KMS-11 (cell line): Measurements from ENCODE around the gene PLAGL2.

Experiments used
- H2AFZ ChIP-seq: fragments of 200-600 bp; sonication (generic); 2 replicates; pipeline ENCODE4 v1.6.1; 2016; ENCODE audit warnings: antibody characterized with exemption, mixed run types, low read depth
- H3K27ac ChIP-seq: fragments of 200-600 bp; sonication (generic); 2 replicates; pipeline ENCODE4 v1.6.1; 2016; ENCODE audit warnings: mild to moderate bottlenecking, mixed run types
- H3K27me3 ChIP-seq: fragments of 200-600 bp; sonication (generic); 2 replicates; pipeline ENCODE4 v1.6.1; 2017; ENCODE audit warnings: mild to moderate bottlenecking, low read depth, mixed run types, moderate library complexity; ENCODE audit not compliant: insufficient read depth
- H3K36me3 ChIP-seq: fragments of 200-600 bp; sonication (generic); 2 replicates; pipeline ENCODE4 v1.6.1; 2017; ENCODE audit warnings: mild to moderate bottlenecking, mixed run types; ENCODE audit not compliant: insufficient read depth
- H3K4me1 ChIP-seq: fragments of 200-600 bp; sonication (generic); 2 replicates; pipeline ENCODE4 v1.6.1; 2016; ENCODE audit warnings: mild to moderate bottlenecking, low read depth, mixed run types; ENCODE audit not compliant: poor library complexity, severe bottlenecking
- H3K4me2 ChIP-seq: fragments of 200-600 bp; sonication (generic); 2 replicates; pipeline ENCODE4 v1.7.0; 2016; ENCODE audit warnings: mild to moderate bottlenecking, mixed run types
- H3K4me3 ChIP-seq: fragments of 200-600 bp; sonication (generic); IDR thresholded peaks from 2 replicates; pipeline ENCODE4 v1.6.1; 2017; ENCODE audit warnings: low read depth, low read length, mixed read lengths; ENCODE audit not compliant: insufficient read depth
- H3K79me2 ChIP-seq: fragments of 200-600 bp; sonication (generic); 2 replicates; pipeline ENCODE4 v1.6.1; 2016; ENCODE audit warnings: low read depth, mixed run types; ENCODE audit not compliant: insufficient read depth
- H3K9ac ChIP-seq: fragments of 200-600 bp; sonication (generic); 2 replicates; pipeline ENCODE4 v1.6.1; 2016; ENCODE audit warnings: mild to moderate bottlenecking, mixed run types
- H4K20me1 ChIP-seq: fragments of 200-600 bp; sonication (generic); 2 replicates; pipeline ENCODE4 v1.6.1; 2016; ENCODE audit warnings: mild to moderate bottlenecking, mixed run types; ENCODE audit not compliant: insufficient read depth
- TF ChIP-seq, protein P1 (sequence below): fragments of 200-600 bp; sonication (generic); conservative IDR thresholded peaks from 2 replicates; pipeline ENCODE4 v1.6.1; 2017; ENCODE audit warnings: low read depth, mild to moderate bottlenecking, antibody characterized with exemption, low read length, moderate library complexity, mixed read lengths

PLAGL2 gene

DNA sequence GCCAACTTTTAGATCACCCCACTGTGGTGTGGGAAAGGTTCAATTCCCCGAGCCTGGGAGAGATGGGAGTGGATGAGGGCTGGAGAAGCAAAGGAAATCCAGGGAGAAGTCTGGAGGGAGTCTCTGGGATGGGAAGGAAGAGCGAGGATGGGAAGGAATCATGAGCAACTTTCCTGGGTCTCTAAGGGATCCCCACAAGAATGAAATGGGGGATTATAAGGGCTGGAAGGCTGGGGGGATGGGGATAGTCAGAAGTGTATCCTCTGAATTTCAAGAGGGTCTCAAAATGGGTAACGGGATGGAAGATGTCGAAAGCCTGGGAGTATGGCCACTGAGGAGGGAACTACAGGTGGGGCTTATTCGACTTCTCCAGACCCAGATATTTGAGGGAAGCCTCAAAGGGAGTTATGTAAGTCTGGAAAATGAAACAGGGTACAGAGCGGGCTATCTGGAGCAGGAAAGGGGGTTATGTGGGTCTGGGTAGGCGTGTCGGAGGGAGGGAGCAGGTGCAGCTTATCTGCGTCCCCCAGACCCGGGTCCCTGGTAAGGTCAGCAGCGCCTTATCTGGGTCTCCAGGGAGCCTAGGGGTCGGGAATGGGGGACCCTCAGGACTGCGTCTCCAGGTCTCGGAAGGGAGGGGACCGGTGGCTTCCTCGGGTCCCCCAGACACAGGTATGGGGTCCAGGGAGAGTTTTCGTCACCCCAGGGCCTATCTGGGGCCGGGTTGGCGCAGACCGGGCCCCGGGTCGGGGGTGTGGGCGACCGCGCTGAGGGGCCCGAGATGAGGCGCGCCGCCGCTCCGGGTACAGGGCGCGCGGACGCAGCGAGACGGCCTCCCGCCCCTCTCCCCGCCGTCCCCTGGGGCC lies 550 bp downstream of the PLAGL2 start:
- H3K4me1 ChIP-seq, result peaks cover 49% of the 10 kb centered on the region
- peak overlapping the region; percentile 95 for H3K4me2 ChIP-seq
- no peaks in the 10 kb centered on the region for H3K36me3 ChIP-seq
- H3K4me3 ChIP-seq, result no peak overlapping the region
- H3K79me2 ChIP-seq, result peaks cover 77% of the 10 kb centered on the region
- peaks cover 6% of the 10 kb centered on the region; the same call in 1 of the 2 replicates for H4K20me1 ChIP-seq
- peak overlapping the region; percentile 95 for H3K9ac ChIP-seq
- no peaks in the 10 kb centered on the region for H3K27me3 ChIP-seq
- TF ChIP-seq, protein P1, sequence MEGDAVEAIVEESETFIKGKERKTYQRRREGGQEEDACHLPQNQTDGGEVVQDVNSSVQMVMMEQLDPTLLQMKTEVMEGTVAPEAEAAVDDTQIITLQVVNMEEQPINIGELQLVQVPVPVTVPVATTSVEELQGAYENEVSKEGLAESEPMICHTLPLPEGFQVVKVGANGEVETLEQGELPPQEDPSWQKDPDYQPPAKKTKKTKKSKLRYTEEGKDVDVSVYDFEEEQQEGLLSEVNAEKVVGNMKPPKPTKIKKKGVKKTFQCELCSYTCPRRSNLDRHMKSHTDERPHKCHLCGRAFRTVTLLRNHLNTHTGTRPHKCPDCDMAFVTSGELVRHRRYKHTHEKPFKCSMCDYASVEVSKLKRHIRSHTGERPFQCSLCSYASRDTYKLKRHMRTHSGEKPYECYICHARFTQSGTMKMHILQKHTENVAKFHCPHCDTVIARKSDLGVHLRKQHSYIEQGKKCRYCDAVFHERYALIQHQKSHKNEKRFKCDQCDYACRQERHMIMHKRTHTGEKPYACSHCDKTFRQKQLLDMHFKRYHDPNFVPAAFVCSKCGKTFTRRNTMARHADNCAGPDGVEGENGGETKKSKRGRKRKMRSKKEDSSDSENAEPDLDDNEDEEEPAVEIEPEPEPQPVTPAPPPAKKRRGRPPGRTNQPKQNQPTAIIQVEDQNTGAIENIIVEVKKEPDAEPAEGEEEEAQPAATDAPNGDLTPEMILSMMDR, result no peak
- H3K27ac ChIP-seq, result peak overlapping the region; percentile 42
- H2AFZ ChIP-seq, result peak overlapping the region; percentile 70

DNA sequence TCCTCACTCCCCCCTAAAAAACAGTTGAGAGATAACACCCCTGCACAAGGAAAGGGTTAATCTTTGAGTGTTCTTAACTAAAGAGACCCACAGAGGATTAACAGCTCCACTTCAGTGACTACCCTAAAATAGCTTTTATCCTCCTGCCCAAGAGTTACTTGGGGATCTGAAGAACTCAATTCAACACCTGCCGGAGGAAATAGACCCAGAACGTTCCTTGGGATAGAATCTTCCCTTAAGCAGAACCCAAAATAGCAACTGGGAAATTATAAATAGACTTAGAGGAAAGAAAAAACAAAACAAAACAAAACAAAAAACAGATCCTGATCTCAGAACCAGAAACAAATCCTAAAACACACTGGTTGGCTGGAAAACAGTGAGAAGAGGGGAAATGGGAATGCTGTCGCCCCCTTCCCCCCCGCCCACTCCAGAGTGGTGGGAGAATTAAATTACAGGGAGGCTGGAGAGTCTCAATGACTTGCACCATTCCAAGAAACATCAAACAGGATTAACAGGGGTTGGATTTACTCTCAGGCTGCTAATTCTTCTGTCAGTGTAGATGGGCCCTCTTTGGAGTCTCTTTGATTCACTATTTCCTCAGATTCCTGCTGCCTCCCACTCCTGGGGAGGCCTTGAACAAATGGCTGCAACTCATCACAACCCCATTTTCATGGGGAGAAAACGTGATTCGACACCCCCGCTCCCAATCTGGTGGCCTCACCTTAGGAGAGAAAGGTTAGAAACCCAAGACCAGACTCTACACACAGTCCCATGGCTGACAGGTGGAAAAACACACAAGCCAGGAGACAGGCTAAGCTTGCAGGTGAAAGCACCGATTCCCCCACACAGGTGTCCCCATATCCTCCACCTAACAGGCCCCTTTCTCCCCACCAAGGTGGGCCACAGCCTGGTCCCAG lies 1.4 kb downstream of the PLAGL2 start:
- no peaks in the 10 kb centered on the region for H3K27me3 ChIP-seq
- TF ChIP-seq, protein P1, result no peak
- peaks cover 7% of the 10 kb centered on the region; the same call in 1 of the 2 replicates for H3K36me3 ChIP-seq
- H4K20me1 ChIP-seq, result peaks cover 6% of the 10 kb centered on the region; the same call in 1 of the 2 replicates
- peaks cover 49% of the 10 kb centered on the region for H3K4me1 ChIP-seq
- no peak overlapping the region for H2AFZ ChIP-seq
- H3K9ac ChIP-seq, result peak overlapping the region; percentile 95; the same call in 1 of the 2 replicates
- peak overlapping the region; percentile 95 for H3K4me2 ChIP-seq
- H3K4me3 ChIP-seq, result no peak overlapping the region
- H3K79me2 ChIP-seq, result peaks cover 81% of the 10 kb centered on the region
- no peak overlapping the region for H3K27ac ChIP-seq

DNA sequence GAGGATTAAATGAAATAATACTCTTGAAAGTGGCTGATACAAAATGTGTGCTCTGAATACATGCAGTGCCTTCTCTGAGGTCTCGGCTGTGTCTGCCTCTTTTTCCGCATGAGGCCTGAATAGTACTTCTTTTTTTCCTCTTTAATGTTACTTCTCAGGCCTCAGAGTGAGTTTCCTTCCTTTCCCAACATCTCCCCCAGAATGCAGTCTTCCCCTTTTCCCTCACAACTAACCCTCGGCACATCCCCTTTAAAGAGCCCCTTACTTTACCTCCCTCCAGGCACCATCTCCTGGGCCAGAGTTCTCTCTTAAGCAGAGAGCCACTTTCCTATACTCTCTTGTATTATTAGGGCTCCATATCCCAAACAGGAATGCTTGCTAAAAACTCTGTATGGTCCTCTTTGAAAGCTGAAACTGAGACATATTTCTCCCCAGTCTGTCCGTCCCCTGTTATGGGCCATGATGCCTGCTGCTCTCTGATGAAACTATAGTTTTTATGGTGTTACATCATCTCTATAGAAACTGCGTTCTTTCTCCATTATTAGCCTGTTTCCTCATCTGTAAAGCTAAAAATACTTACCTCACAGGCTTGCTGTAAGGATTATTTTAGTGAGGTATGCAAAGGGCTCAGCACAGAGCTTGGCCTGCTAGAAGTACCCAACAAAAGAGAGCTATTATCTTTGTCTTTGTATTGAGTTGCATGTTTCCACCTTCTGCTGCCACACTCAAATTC lies 2.3 kb downstream of the PLAGL2 start:
- peaks cover 9% of the 10 kb centered on the region; the same call in 1 of the 2 replicates for H3K36me3 ChIP-seq
- peaks cover 49% of the 10 kb centered on the region for H3K4me1 ChIP-seq
- no peak overlapping the region for H3K27ac ChIP-seq
- TF ChIP-seq, protein P1, result no peak
- H3K4me3 ChIP-seq, result no peak overlapping the region
- H4K20me1 ChIP-seq, result peaks cover 6% of the 10 kb centered on the region; the same call in 1 of the 2 replicates
- H3K4me2 ChIP-seq, result peak overlapping the region; percentile 95
- peaks cover 81% of the 10 kb centered on the region for H3K79me2 ChIP-seq
- no peaks in the 10 kb centered on the region for H3K27me3 ChIP-seq
- no peak overlapping the region for H2AFZ ChIP-seq
- H3K9ac ChIP-seq, result no peak overlapping the region
